Kidney epithelial cell (primary cell): ENCODE data around the gene BEST1. TPM values are rescaled to one million over a fixed set of nuclear protein-coding genes. Genes with fewer than 3 reads are reported as not detected.

Experiments used
- DNase-seq: peaks from one replicate; pipeline ENCODE4 v3.0.0-alpha.2; 2010; ENCODE audit warnings: low read depth
- H3K27me3 ChIP-seq: 2 replicates; pipeline ENCODE4 v1.6.0; 2011; ENCODE audit warnings: low read length; ENCODE audit not compliant: control insufficient read depth, insufficient read depth
- H3K36me3 ChIP-seq: 2 replicates; pipeline ENCODE4 v1.5.1; 2011; ENCODE audit warnings: low read length; ENCODE audit not compliant: control insufficient read depth, insufficient read depth
- H3K4me3 ChIP-seq: 2 replicates; pipeline ENCODE4 v1.5.1; 2011; ENCODE audit warnings: low read depth, mild to moderate bottlenecking, control low read depth, low read length
- CTCF ChIP-seq: IDR thresholded peaks from 2 replicates; pipeline ENCODE4 v1.5.1; 2011; ENCODE audit warnings: mild to moderate bottlenecking, moderate library complexity, low read length, control low read depth, inconsistent platforms; ENCODE audit not compliant: insufficient read depth, poor library complexity, severe bottlenecking
- total RNA-seq: library from RNA; depleted of rRNA; stranded (reverse); fragments of >200 nt; gene quantifications from 2 replicates; pipeline ENCODE4 v1.2.3, GENCODE V29; 2015

The BEST1 gene
- total RNA-seq, 1 donor from 2014 or later, result 1.1 TPM

GRCh38 chr11:61935861-61936260, 14.3 kb upstream of the BEST1 start:
- no peaks in the 10 kb centered on the region for H3K27me3 ChIP-seq
- no peaks in the 10 kb centered on the region for H3K36me3 ChIP-seq
- H3K4me3 ChIP-seq, result no peak overlapping the region
- DNase-seq, result no peak
- TF ChIP-seq CTCF, result no peak

DNA sequence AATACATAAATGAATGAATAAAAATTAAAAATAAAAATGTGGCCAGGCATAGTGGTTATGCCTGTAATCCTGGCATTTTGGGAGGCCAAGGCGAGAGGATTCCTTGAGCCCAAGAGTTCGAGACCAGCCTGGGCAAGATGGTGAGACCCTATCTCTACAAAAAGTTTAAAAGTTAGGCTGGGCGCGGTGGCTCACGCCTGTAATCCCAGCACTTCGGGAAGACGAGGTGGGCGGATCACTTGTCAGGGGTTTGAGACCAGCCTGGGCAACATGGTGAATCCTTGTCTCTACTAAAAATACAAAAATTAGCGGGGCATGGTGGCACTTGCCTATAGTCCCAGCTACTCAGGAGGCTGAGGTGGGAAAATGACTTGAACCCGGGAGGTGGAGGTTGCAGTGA, 9.7 kb upstream of the BEST1 start:
- TF ChIP-seq CTCF, result no peak
- Histone ChIP-seq H3K4me3 (no peak overlapping the region), H3K27me3 (peaks cover 3% of the 10 kb centered on the region), H3K36me3 (no peaks in the 10 kb centered on the region)
- DNase-seq, result no peak

- H3K36me3 ChIP-seq, result no peaks in the 10 kb centered on the region
- H3K27me3 ChIP-seq, result peaks cover 6% of the 10 kb centered on the region
- no peak for DNase-seq
- TF ChIP-seq CTCF, result no peak
- H3K4me3 ChIP-seq, result no peak overlapping the region
These were observed 5.0 kb upstream of the BEST1 start for GRCh38 chr11:61945191-61945590.

- no peak for TF ChIP-seq CTCF
- Histone ChIP-seq H3K36me3 (no peaks in the 10 kb centered on the region), H3K27me3 (peaks cover 6% of the 10 kb centered on the region), H3K4me3 (no peak overlapping the region)
- DNase-seq, result no peak
These were observed 3.3 kb upstream of the BEST1 start for GRCh38 chr11:61946894-61947293.

- DNase-seq, result no peak
- peak; percentile 97 for TF ChIP-seq CTCF
These were observed 2.5 kb upstream of the BEST1 start for GRCh38 chr11:61947486-61948210.

DNA sequence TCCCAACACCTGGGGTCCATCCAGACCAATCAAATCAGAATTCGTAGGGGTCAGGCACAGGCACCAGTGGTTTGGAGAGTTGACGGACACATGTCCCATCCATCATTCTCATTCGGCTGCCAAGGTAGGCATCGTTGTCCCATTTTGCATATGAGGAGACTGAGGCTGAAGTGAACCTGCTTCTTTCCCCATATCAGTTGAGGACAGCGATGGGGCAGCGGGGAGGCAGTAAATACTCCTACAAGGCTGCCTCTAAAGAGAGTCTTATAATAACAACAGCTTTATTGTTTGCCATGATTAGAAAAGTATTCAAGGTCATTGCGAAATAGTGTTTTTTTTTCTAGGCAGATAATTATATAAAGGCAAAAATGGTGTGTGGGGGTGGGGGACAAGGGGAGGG, 1.6 kb upstream of the BEST1 start:
- DNase-seq, result no peak
- H3K4me3 ChIP-seq, result no peak overlapping the region
- peaks cover 6% of the 10 kb centered on the region for H3K27me3 ChIP-seq
- H3K36me3 ChIP-seq, result no peaks in the 10 kb centered on the region
- TF ChIP-seq CTCF, result no peak

More at GRCh38 chr11:61947486-61948210, 2.5 kb upstream of the BEST1 start:
- H3K4me3 ChIP-seq, result no peak overlapping the region
- H3K36me3 ChIP-seq, result no peaks in the 10 kb centered on the region
- peaks cover 6% of the 10 kb centered on the region for H3K27me3 ChIP-seq
